T-cell (primary cell): ENCODE data around the gene EPHA6. TPM values are rescaled to one million over a fixed set of nuclear protein-coding genes. Genes with fewer than 3 reads are reported as not detected.
"Not testable (repeated sequence)": the region's sequence is repeated elsewhere in the genome, so short reads cannot be mapped to it uniquely, and the experiment has no call there.

Source experiments
- ATAC-seq, 4 experiments: fragments of 200-7000 bp in 3 of 4; fragments of 150-1000 bp in 1 of 4; cut with Tn5 transposase; replicated peaks in 1 of 4; 1 replicate in 3 of 4; 2 replicates in 1 of 4; pipeline ENCODE4 v1.10.0; 2021; ENCODE audit warnings: moderate library complexity in 3 of 4, mild to moderate bottlenecking in 2 of 4, moderate number of reproducible peaks in 1 of 4
- CTCF ChIA-PET, 2 donors: fragments of 300-600 bp; sonication (Branson Sonifier 250); formaldehyde crosslinking; loops; one replicate each; lab custom pipeline; 2022; ENCODE audit warnings: antibody characterized with exemption in 2 of 2; lab: Charles Lee
- POLR2A ChIA-PET, 2 donors: fragments of 300-600 bp; sonication (Branson Sonifier 250); formaldehyde crosslinking; loops; one replicate each; lab custom pipeline; 2022; ENCODE audit warnings: antibody characterized with exemption in 2 of 2; lab: Charles Lee
- DNase-seq, 35 experiments: peaks; one replicate each; pipeline versions ENCODE4 v3.0.0 to v3.0.0-alpha.2; 2013 to 2023
- H3K27ac ChIP-seq: one replicate; pipeline ENCODE4 v1.5.1; 2013; ENCODE audit warnings: low read length
- H3K27me3 ChIP-seq, 2 experiments: replicated peaks in 1 of 2; 1 replicate in 1 of 2; 2 replicates in 1 of 2; pipeline versions ENCODE4 v1.6.1 to v1.7.0; 2013; ENCODE audit warnings: low read length in 1 of 2, mixed read lengths in 1 of 2; ENCODE audit not compliant: control insufficient read depth in 2 of 2, insufficient read depth in 2 of 2; ENCODE audit errors: extremely low read depth in 1 of 2
- H3K36me3 ChIP-seq, 2 donors: 1 replicate in 1 of 2; 2 replicates in 1 of 2; pipeline versions ENCODE4 v1.6.1 to v1.7.0; 2013; ENCODE audit warnings: low read length in 1 of 2; ENCODE audit not compliant: control insufficient read depth in 2 of 2, insufficient read depth in 1 of 2; ENCODE audit errors: extremely low read depth in 1 of 2
- H3K4me1 ChIP-seq, 2 experiments: 1 replicate in 1 of 2; 2 replicates in 1 of 2; pipeline versions ENCODE4 v1.6.1 to v1.7.0; 2013; ENCODE audit warnings: low read length in 2 of 2, mixed read lengths in 1 of 2; ENCODE audit not compliant: insufficient read depth in 2 of 2, control insufficient read depth in 1 of 2; ENCODE audit errors: extremely low read depth in 1 of 2
- H3K4me3 ChIP-seq, 2 donors: 1 replicate in 1 of 2; 2 replicates in 1 of 2; pipeline versions ENCODE4 v1.5.1 to v1.7.0; 2013; ENCODE audit warnings: mild to moderate bottlenecking in 2 of 2, low read length in 1 of 2, moderate library complexity in 1 of 2; ENCODE audit not compliant: control insufficient read depth in 1 of 2; ENCODE audit errors: extremely low read depth in 1 of 2
- H3K9me3 ChIP-seq: 2 replicates; pipeline ENCODE4 v1.7.0; 2013
- H3K27ac Mint-ChIP-seq, 2 donors: one replicate each; pipeline ENCODE4 v1.8.0; 2020 to 2021; ENCODE audit warnings: mild to moderate bottlenecking in 2 of 2, mixed read lengths in 2 of 2
- H3K27me3 Mint-ChIP-seq, 2 donors: one replicate each; pipeline ENCODE4 v1.8.0; 2021 to 2022; ENCODE audit warnings: mixed read lengths in 2 of 2
- H3K36me3 Mint-ChIP-seq: one replicate; pipeline ENCODE4 v1.8.0; 2021; ENCODE audit warnings: mixed read lengths
- H3K4me1 Mint-ChIP-seq, 3 donors: one replicate each; pipeline ENCODE4 v1.8.0; 2020 to 2022; ENCODE audit warnings: mixed read lengths in 3 of 3, mild to moderate bottlenecking in 1 of 3
- H3K4me3 Mint-ChIP-seq, 3 donors: one replicate each; pipeline ENCODE4 v1.8.0; 2020 to 2022; ENCODE audit warnings: mild to moderate bottlenecking in 3 of 3, mixed read lengths in 3 of 3, moderate library complexity in 3 of 3
- H3K9me3 Mint-ChIP-seq, 3 donors: one replicate each; pipeline ENCODE4 v1.8.0; 2020 to 2022; ENCODE audit warnings: mixed read lengths in 3 of 3
- WGBS: methylation state at CpG from one replicate; pipeline ENCODE4 v1.1.5; 2013; ENCODE audit warnings: missing lambda C conversion rate; ENCODE audit not compliant: insufficient coverage; 5-methylcytosine and 5-hydroxymethylcytosine counted together
- total RNA-seq, 35 experiments: library from RNA in 6 of 35; stranded (reverse) in 6 of 35; fragments of 120-200 nt in 1 of 35; gene quantifications; one replicate each; pipeline versions ENCODE4 v1.2.1 to v1.2.4 and lab custom pipeline; 2013 to 2026

The EPHA6 gene
- total RNA-seq, 5 donors from 2014 or later (not counting 1 experiment from before 2014, with no cell fraction given): not detected

GRCh38 chr3:97480696-97481289, 666.4 kb downstream of the EPHA6 start:
- H3K9me3 ChIP-seq, H3K36me3 Mint-ChIP-seq, H3K9me3 Mint-ChIP-seq, POLR2A ChIA-PET, H3K27me3 ChIP-seq, DNase-seq, ATAC-seq, H3K27ac ChIP-seq, H3K27ac Mint-ChIP-seq, H3K4me3 ChIP-seq, CTCF ChIA-PET, H3K36me3 ChIP-seq, H3K27me3 Mint-ChIP-seq, H3K4me1 Mint-ChIP-seq, H3K4me3 Mint-ChIP-seq, H3K4me1 ChIP-seq: not testable (repeated sequence)
- no CpG with 5 or more reads among the region's 29 CpGs for WGBS

GRCh38 chr3:97481416-97481815, 667.0 kb downstream of the EPHA6 start:
- Mint-ChIP-seq H3K4me3 (no peak overlapping the region), H3K9me3 (peaks cover 0 to 3% (median 2%) of the 10 kb centered on the region in 3 donors), H3K27me3 (no peaks in the 10 kb centered on the region), H3K4me1 (no peaks in the 10 kb centered on the region), H3K27ac (no peak overlapping the region), H3K36me3 (no peaks in the 10 kb centered on the region)
- Histone ChIP-seq H3K27me3 (no peaks in the 10 kb centered on the region), H3K4me3 (no peak overlapping the region), H3K27ac (no peak overlapping the region), H3K36me3 (no peaks in the 10 kb centered on the region), H3K4me1 (no peaks in the 10 kb centered on the region), H3K9me3 (no peaks in the 10 kb centered on the region)
- ATAC-seq (no peak), DNase-seq (no peak)
- CTCF ChIA-PET: interaction anchor here in 1 of 2 donors (0.6 kb wide), 1 partner anchor 9 kb away, joined by 6 read pairs; no protein-coding TSS in a partner anchor
- WGBS: 100% methylated on average over 2 of the region's 26 CpGs
- POLR2A ChIA-PET: no interaction called here

- H3K9me3 Mint-ChIP-seq: peaks cover 0 to 5% (median 3%) of the 10 kb centered on the region in 3 donors
- H3K4me1 Mint-ChIP-seq: no peaks in the 10 kb centered on the region
- no peaks in the 10 kb centered on the region for H3K4me1 ChIP-seq
- DNase-seq (no peak), ATAC-seq (no peak)
- H3K4me3 ChIP-seq: no peak overlapping the region
- CTCF ChIA-PET: no interaction called here
- no peaks in the 10 kb centered on the region for H3K36me3 ChIP-seq
- H3K27me3 Mint-ChIP-seq: no peaks in the 10 kb centered on the region
- no peak overlapping the region for H3K4me3 Mint-ChIP-seq
- no CpG with 5 or more reads among the region's 3 CpGs for WGBS
- no peak overlapping the region for H3K27ac Mint-ChIP-seq
- H3K27ac ChIP-seq: no peak overlapping the region
- H3K27me3 ChIP-seq: no peaks in the 10 kb centered on the region
- H3K36me3 Mint-ChIP-seq: no peaks in the 10 kb centered on the region
- POLR2A ChIA-PET: no interaction called here
- no peaks in the 10 kb centered on the region for H3K9me3 ChIP-seq
Observed at GRCh38 chr3:97485206-97485605, 670.8 kb downstream of the EPHA6 start.

DNA sequence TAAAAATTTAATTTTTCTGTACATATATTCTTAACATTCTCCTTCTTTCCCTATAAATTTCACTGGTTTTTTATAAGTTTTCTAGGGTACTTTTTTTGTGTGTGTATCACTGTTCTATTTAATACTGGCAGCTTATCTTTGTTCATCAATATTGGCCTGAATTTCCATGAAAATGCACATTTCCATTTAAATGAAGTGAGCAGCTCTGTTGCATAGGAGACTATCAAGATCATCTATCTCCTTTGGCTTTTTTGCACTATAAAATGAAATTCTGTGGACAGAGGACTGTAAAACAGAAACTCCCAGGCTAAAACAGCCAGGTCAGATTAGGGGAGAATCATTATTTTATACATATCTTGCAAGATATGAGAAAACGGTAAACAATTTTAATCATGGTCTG, 673.2 kb downstream of the EPHA6 start:
- no peak for ATAC-seq
- Histone ChIP-seq H3K27ac (no peak overlapping the region), H3K4me1 (no peaks in the 10 kb centered on the region), H3K4me3 (no peak overlapping the region), H3K9me3 (no peaks in the 10 kb centered on the region), H3K36me3 (no peaks in the 10 kb centered on the region), H3K27me3 (no peaks in the 10 kb centered on the region)
- WGBS: no CpG with 5 or more reads among the region's 1 CpG
- no peaks in the 10 kb centered on the region for H3K4me1 Mint-ChIP-seq
- peaks cover 0 to 5% (median 0%) of the 10 kb centered on the region in 3 donors for H3K9me3 Mint-ChIP-seq
- no peak overlapping the region for H3K27ac Mint-ChIP-seq
- CTCF ChIA-PET: no interaction called here
- POLR2A ChIA-PET: no interaction called here
- no peaks in the 10 kb centered on the region for H3K36me3 Mint-ChIP-seq
- H3K27me3 Mint-ChIP-seq: no peaks in the 10 kb centered on the region
- no peak for DNase-seq
- H3K4me3 Mint-ChIP-seq: no peak overlapping the region

DNA sequence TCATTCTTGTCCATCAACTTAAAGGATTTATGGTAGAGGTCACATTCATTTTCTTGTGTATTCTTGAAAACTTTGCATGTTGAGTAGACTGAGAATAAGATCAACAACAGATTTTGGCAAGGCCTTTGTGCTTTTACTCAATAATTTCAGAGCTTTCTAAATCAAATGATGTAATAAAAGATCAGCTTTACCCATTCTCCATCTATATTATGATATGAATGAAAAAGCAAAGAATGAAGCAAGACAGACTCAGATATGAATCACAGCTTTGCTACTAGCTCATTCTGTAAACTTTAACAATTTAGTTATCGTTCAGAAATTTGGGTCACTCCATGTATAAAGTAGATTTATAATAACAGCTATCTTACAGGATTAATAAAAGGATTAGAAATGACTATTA, 674.3 kb downstream of the EPHA6 start:
- Mint-ChIP-seq H3K27me3 (no peaks in the 10 kb centered on the region), H3K4me3 (no peak overlapping the region), H3K27ac (no peak overlapping the region), H3K4me1 (no peaks in the 10 kb centered on the region), H3K36me3 (no peaks in the 10 kb centered on the region), H3K9me3 (peaks cover 0 to 5% (median 0%) of the 10 kb centered on the region in 3 donors)
- Histone ChIP-seq H3K4me1 (no peaks in the 10 kb centered on the region), H3K36me3 (no peaks in the 10 kb centered on the region), H3K27me3 (no peaks in the 10 kb centered on the region), H3K27ac (no peak overlapping the region), H3K4me3 (no peak overlapping the region), H3K9me3 (no peaks in the 10 kb centered on the region)
- DNase-seq (no peak), ATAC-seq (no peak)
- ChIA-PET POLR2A (no interaction called here), CTCF (no interaction called here)
- no CpG with 5 or more reads among the region's 1 CpG for WGBS

DNA sequence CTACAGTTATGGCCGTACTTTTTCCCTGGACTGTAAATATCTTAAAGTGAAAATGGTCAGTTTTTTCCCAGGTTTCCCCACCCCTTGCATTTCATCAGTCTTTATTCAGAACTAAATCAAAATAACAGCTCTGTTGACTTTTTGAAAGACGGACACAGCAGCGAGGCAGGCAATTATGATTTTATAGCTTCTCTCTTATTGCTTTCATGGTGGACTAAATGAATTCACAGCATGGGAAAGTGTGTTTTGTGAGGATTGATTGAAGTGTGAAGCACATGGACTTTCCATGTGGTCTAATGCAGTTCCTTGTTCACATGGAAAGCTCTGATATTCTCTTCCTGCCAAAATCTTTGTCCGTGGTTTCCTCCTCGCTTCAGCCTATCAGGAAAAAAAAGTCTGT, 681.5 kb downstream of the EPHA6 start:
- no peak overlapping the region for H3K27ac ChIP-seq
- Mint-ChIP-seq H3K4me1 (no peaks in the 10 kb centered on the region), H3K4me3 (no peak overlapping the region), H3K9me3 (peaks cover 0 to 12% (median 0%) of the 10 kb centered on the region in 3 donors), H3K27ac (no peak overlapping the region), H3K36me3 (no peaks in the 10 kb centered on the region), H3K27me3 (no peaks in the 10 kb centered on the region)
- DNase-seq (no peak), ATAC-seq (no peak)
- ChIA-PET POLR2A (no interaction called here), CTCF (no interaction called here)
- H3K27me3 ChIP-seq: no peaks in the 10 kb centered on the region
- no peak overlapping the region for H3K4me3 ChIP-seq
- H3K36me3 ChIP-seq: no peaks in the 10 kb centered on the region
- no peaks in the 10 kb centered on the region for H3K9me3 ChIP-seq
- no CpG with 5 or more reads among the region's 5 CpGs for WGBS
- H3K4me1 ChIP-seq: no peaks in the 10 kb centered on the region

- H3K27ac Mint-ChIP-seq: no peak overlapping the region
- no peaks in the 10 kb centered on the region for H3K36me3 Mint-ChIP-seq
- H3K4me1 Mint-ChIP-seq: no peaks in the 10 kb centered on the region
- Histone ChIP-seq H3K27me3 (no peaks in the 10 kb centered on the region), H3K4me3 (no peak overlapping the region), H3K4me1 (no peaks in the 10 kb centered on the region), H3K27ac (no peak overlapping the region), H3K36me3 (no peaks in the 10 kb centered on the region), H3K9me3 (no peaks in the 10 kb centered on the region)
- no peak overlapping the region for H3K4me3 Mint-ChIP-seq
- ATAC-seq: no peak
- DNase-seq: no peak
- 94% methylated on average over 1 of the region's 1 CpG for WGBS
- peaks cover 2 to 17% (median 4%) of the 10 kb centered on the region in 3 donors for H3K9me3 Mint-ChIP-seq
- no peaks in the 10 kb centered on the region for H3K27me3 Mint-ChIP-seq
- ChIA-PET CTCF (no interaction called here), POLR2A (no interaction called here)
Observed at GRCh38 chr3:97497138-97497537, 682.7 kb downstream of the EPHA6 start.
